Muscle of back (tissue), 11 donors: ENCODE data around the gene PATJ. TPM values are rescaled to one million over a fixed set of nuclear protein-coding genes. Genes with fewer than 3 reads are reported as not detected.

Source experiments
- DNase-seq, 3 donors: peaks; one replicate each; pipeline versions ENCODE4 v3.0.0 to v3.0.0-alpha.2; 2013
- polyA plus RNA-seq, 10 donors: library from polyadenylated mRNA; unstranded; fragments of 120-200 nt; gene quantifications; one replicate each; pipeline ENCODE4 v1.2.1, GENCODE V29; 2013; ENCODE audit not compliant: insufficient read length in 10 of 10

PATJ gene
- polyA plus RNA-seq, 10 donors = 1.9 to 4.7 (median 3.7) TPM

DNA sequence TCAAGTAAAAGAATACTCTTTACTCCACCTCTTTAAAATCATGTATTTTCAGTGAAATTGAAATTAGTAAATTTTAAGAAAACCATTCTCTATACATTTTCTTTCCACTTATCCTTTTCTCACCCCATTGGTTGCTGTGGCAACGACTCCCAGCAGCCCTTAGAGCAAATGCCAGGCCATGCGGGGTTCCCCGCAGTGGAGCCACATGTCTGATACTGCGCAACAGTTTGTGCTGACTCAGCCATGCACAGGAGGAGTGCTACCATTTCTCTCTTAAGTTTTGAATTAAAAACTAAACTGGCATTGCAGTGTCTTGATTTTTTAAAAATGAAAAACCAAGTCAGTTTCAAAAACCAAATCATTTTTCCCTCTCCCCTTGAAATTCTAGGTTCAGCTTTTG, 238.3 kb downstream of the PATJ start:
- no peak for DNase-seq

DNA sequence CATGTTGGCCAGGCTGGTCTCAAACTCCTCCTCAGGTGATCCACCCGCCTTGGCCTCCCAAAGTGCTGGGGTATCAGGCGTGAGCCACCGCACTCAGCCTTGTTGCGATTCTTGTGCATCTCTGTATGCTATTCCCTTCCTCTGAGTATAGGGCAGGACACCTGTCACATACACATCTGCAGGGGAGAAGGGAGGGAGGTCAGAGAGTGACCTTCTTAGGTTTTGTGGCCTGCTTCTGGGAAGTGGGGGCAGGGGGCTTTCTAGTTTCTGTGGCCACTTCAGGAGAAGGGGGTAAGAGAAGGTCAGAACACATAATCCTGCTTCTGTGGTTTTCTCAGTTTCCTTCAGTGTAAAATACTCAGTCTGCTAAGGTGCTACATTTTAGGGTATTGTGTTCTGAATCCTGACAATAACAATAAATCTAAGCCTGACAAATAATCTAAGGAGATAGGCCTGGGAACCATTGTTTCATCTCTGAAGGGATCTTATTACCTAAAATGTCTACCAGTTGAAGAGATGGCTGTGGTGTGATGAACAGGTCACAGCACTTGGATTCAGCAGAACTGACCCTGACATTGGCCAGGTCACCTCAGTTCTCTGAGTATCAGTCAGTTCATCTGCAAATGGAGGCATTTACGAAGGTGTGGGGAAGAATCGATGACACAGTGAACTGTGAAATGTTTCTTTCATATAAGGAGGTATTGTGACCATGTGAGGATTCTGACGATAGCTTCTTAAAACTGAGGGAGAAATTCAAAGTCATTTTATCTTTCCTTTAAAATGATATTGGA, 239.8 kb downstream of the PATJ start:
- DNase-seq = no peak

DNA sequence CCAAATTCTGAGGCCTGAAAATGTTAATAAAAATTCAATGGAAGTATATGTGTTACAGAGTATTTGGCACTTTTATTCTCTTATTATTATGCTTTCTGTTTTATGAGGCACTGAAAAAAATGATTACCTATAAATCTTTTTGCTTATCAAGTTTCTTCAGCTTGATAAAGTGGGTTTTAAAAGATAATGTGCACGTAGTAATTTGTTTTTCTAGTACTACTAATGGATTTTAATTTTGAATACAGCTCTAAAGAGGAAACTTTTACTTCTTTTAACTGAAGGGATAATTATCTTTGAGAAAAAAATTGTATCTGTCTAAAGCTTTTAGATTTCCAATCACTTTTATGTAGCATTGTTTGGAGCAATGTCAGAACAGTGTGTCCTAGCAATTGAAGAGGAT, 241.0 kb downstream of the PATJ start:
- no peak for DNase-seq

DNA sequence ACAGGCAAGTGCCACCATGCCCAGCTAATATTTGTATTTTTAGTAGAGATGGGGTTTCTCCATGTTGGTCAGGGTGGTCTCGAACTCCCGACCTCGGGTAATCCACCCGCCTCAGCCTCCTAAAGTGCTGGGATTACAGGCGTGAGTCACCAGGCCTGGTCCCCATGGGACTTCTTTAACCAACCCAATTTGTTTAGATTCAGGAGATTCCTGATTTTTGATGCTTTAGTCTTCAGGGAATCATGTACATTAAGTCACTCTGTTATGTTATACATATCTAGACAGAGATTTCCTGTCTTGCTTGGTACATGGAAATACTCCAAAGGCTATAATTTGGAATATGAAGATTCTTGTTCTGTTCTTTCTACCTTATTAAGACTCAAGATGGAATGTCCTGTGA, 250.0 kb downstream of the PATJ start:
- DNase-seq = no peak

DNA sequence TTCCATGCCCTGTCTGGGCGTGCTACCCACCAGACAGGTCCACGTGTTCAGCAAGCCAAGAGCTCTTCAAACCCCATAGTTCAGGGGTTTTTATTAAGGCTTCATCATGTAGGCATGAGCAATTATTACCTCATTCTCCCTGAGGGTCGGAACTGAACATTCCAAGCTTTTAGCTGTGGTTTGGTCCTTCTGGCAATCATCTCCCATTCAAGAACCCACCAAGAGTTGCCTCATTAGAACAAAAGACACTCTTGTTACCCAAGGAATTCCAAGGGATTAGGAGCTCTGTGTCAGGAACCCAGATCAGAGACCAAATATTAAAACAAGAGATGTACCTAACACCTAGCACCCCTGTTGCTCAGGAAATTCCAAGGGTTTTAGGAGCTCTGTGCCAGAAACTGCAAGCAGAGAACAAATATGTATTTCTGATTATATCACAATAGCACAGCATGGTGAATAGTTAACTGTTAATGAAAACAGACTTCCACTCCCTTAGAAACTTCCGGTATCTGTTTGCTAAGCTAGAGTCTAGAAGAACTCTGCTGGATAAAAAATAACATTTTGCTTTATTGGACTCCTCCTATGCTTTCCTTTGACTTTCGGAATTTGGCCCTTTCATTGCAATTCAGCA, 251.2 kb downstream of the PATJ start:
- DNase-seq = no peak

DNA sequence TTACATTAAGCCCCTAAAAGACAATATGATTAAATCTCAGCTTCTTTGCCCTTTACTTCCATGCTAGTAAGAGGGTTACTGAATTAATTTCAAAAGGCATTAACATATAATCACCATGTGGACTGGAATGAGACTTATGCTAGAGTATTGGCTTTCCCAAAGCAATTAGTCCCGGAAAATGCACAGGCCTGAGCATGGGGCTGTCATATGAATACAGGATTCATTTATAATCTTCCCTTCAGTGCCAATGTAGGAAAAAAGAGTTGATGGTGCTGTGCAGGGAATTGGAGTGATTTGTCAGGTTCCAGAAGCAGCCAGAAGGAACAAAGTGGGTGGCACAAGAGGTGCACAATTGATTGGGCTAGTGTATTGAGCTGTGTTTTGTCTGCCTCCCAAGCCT, 253.4 kb downstream of the PATJ start:
- DNase-seq = no peak

DNA sequence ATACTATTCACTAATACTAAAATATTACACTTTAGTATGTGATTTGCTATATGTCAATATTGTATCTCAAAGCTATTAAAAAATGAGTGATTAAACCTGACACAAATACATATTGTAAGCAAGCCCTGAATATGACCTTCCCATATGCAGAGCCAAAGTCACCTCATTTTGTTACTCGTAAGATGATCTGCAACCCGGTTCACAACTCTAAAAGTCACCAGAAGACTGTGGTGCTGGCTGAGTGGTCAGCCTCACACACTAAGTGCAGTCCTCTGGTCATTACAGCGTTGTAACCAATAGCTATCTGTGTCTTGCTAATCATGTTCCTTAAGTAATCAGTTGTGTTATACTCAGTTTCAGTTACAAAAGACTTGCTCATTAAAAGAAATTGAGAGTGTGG, 254.8 kb downstream of the PATJ start:
- no peak for DNase-seq

DNA sequence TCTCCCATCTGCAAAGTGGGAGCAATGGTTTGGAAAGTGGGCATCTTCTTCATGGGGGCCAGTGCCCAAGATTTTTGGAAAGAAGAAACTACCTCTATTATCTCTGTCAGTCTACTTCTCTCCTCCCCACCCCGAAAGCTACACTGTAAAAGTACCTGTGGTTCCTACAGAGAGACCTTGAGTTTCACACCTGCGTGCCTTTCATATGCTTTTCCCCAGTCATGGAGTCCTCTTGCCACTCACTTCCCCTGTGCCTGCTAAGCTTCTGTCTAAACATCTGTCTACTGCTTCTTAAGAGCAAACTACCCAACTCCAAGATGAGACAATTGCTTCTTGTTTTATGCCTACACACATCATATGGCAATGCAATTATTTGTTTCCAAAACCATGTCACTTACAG, 261.5 kb downstream of the PATJ start:
- no peak for DNase-seq

DNA sequence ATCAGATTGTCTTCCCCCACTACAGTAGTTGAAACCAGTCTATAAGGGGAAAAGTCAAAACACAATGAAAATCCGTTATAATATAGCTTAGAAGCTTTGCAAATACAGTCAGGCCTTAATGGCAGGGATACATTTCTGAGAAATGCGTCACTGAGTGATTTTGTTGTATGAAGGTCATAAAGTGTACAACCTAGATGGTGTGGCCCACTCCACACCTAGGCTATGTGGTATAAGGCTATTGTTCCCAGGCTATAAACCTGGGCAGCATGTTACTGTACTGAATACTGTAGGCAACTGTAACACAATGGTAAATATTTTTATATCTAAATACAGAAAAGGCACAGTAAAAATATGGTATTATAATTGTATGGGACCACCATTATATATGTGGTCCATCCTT, 264.4 kb downstream of the PATJ start:
- no peak for DNase-seq

DNA sequence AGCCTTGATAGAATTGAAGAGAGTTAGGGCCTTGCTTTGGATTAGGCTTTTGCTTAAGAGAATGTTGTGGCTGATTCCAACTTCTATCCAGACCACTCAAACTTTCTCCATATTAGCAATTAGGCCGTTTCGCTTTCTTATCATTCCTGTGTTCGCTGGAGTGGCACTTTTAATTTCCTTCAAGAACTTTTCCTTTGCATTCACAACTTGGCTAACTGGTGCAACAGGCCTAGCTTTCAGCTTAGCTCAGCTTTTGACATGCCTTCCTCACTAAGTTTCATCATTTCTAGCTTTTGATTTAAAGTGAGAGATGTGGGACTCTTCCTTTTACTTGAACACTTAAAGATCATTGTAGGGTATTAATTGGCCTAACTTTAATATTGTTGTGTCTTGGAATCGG, 268.7 kb downstream of the PATJ start:
- no peak for DNase-seq

DNA sequence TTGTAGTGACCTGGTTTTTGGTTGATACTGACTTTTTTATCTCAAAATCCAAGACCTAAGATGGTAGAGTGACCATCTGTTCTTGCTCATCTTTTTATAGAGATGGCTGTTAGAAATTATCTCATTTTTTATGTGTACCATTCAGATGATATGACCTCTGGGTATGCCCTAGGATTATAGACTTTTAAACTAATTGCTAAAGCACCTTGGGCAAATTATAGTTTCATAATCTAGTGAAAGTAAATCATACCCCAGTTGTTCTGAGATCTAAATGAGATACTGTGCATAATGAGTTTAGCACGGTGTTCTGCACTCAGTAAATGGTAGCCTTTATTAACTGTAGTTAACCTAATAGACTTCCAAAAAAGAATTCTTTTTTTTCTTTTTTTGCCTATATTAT, 269.8 kb downstream of the PATJ start:
- DNase-seq = no peak

DNA sequence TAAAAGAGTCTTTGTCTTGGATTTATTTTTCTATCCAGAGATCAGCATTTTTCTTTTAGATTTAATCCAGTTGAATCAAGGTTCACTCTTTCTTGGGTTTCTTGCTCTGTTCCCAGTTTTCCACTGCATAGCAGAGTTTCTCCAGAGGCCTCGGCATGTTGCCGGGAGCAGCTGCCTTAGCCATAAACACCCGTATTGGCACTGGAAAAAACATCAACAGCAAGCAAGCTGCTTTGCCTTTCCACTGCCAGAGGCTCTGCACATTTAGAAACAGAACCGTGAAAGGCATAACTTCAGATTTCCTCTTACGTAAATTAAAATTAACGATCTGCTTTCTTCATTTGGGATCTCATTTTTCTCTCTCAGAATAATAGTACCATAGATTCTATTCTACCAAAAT, 270.6 kb downstream of the PATJ start:
- peak; percentile 71 to 94 (median 83) for DNase-seq

DNA sequence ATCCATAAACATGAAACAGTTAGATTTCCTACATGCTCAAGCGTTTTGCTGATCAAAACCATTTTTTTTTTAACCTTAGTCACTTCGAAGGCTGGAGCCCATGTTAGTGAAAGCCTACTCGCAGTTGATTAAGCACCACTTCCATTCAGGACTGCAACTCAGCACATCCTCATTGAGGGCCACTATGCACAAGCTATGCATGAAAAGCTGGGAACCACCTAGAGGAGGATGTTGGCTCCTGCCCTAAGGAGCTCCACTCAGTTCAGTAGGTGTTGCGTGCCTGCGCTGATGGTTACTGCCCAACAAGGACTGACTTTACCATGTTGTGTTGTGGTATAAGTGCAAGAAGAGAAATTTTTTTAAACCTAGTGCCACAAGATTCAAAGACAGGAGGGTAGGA, 271.0 kb downstream of the PATJ start:
- no peak for DNase-seq

DNA sequence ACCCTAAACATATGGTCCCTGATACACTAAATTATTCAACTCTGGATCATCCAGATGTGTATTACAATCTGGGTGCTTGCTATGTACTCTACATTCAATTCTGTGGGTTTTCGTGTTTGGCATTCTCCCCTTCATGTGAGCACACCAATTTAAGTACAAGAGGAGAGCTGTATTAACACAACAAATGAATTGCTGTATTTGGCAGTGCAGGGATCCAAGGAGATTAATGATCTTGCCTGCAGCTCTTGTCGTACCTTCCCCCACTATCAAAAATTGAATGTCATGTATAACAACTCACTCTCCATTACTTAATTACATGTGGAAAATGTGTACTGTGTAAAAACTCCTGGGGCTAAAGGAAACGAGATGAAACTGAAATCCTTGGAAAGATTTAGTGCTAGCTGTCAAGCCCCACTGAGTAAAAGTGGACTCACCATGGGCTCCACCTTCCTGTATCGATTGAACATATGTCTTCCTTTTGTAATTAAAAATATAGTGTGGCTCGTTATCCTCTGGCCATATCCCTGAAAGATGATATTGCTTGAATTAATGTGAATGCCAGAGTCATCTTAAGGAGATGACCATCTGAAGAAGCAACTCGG, 280.2 kb downstream of the PATJ start:
- DNase-seq = peak in 1 of 3 donors; percentile 40

DNA sequence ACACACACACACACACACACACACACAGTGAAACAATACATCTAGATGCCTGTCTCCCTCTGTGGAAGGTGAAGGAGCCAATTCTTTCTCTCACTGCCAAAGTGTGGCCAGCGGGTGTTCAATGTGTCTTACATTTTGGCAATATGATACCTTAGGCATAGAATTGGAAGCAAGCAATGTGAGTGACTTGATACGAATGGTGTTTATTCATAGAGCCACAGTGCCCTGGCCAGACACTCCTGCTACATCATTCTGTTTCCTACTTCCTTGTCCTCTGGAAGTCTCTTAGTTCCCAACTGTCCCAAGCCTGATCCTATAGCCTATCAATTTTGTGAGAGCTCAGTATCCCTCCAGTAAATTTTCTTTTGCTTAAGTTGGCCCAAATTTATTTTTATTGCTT, 282.4 kb downstream of the PATJ start:
- no peak for DNase-seq

DNA sequence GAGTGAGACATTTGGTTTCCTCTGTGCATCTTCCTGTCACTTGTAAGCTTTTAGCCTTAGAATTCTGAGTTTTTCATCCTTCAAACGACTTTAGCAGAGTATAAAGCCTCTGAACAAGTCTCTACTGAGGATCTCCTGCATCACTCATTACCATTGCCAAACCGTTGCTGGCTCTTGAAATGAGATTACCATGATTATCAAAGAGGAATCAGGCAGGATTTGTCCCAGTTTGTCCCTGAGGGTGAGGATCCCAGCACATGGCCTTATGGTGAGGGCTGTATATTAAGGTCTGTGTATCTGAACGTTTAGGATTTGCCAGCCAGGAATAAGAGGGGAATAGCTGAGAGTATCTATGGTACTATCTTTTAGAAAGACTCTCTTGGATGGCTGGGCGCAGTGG, 282.9 kb downstream of the PATJ start:
- DNase-seq = peak in 1 of 3 donors; percentile 10

DNA sequence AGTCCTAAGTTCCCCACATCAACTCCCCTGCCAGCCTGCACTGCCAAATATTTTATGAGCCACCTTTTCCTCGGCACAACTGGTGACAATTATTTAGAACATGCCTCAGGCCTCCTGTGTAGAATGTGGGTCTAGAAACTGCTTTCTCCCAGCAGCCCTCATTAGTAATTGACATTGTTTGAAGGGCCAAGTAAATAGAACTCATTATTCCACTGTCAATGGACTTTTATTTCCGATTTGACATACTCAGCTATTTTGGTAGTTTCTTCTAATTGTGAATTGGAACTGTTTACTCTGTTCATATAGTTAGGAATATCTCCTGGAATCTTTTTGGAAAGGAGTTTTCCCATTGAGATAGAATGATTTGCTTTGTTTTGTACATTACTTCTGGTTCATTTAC, 283.6 kb downstream of the PATJ start:
- no peak for DNase-seq

DNA sequence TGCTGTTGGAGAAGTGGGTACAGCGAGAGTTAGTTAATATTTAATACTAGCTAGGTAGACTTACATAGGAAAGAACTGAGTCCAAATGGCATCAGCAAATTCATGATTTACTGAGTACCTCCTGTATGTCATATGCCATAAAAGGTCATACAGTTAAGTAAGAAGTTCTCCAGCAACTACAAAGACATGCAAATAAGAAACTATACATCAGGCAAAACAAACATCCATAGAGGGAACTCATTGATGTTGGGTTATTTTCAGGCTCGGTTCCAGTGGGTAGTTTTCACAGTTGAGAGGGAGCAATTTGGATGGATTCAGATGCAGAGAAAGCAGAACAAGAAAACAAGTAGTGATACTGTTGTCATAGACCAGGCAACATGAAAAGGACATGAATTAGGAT, 287.4 kb downstream of the PATJ start:
- no peak for DNase-seq

DNA sequence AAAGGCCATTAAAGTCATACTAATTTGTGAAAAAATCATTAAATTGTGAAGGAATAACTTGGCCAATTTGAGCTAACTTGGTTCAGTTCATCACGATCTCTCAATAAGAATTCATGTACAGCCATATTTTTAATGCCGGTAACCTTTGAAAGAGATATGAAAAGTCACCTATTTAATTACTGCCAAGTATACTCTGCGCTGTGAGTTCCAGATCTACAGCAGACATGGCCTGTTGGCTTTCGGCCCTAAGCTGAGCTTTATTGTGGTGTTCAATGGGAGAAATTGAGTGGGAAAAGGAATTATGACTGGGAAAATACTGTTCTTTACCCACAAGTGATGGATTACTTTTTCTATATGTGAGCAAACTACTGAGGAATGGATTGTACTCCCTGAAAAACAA, 292.5 kb downstream of the PATJ start:
- DNase-seq = no peak

DNA sequence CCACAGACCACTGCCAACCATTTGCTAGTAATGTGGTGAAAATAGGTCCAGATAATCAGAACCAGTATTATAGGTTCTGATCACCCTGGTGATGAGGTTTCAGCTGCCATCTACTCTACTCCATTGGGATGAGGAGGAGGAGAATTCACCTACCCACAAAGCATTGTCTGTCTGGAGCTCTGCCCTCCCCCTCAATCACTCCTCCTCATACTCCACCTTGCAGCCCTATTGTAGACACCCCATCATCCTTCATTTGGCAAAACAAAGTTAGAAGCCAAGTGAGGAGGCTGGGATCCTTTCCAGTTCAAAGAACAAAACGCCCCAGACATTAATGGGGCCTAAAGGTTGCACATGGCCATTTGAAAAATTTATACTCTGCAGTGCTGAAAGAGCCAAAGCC, 295.0 kb downstream of the PATJ start:
- DNase-seq = no peak

DNA sequence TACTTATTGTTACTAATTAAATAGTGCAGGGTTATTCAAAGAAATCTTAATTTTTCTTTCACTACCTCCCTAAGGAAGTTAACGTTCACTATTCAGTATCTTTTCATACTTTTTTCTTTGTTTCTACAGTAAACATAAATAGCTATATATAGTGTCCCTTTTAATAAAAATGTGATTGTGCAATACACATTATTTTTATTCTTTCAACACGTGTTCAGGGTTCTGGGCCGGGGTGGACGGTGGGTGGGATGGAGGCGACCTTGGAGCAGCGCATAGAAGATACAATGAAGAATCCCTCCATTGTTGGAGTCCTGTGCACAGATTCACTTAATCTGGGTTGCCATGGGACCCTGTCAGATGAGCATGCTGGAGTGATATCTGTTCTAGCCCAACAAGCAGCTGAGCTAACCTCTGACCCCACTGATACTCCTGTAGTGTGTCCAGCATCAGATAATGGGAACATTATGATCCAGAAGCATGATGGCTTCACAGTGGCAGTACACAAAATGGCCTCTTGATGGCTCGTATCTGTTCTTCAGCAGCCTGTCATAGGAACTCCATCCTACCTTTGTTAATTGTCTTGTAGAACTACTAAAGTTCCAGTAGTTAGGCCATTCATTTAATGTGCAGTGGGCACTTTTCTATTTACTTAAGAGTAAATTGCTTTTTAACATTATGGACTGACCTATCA, 296.5 kb downstream of the PATJ start:
- DNase-seq = no peak

DNA sequence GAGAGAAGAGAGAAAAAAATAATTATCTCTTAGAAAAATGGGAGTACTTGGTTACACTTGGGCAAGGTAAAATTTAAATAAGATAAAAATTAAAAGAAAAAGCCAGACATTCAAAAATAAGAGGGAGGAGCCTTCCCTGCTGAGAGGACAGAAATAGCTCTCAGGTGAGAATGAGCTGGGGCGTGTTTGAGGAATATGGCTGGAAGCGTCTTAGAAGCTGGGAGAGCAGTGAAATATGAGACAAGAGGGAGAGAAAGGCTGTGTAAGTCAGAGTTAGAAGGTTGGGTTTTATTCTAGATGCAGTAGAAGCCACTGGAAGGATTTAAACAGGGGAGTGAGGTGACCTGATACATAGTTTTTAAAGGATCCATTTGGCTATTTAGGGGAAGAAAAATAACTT, 298.2 kb downstream of the PATJ start:
- no peak for DNase-seq

DNA sequence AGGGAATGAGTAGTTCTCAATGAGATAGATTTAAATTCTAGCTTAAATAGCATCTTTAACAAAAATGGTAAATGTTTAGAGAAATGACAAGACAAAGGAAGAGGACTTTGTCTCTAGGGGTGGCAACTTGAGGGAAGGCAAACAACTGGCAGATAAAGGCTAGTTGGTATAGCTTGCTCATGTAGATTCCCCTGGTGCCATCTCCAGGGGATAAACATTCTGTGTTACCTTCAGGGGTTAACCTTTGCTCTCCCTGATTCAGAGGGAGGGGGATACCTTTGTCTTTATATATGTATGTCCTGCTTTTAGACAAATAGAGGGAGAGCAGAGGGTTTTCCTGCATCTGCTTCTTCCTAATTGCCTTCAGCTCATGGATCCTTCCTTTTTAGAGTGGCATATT, 298.7 kb downstream of the PATJ start:
- no peak for DNase-seq
